ENCODE data around the gene ANXA11. TPM values are rescaled to one million over a fixed set of nuclear protein-coding genes. Genes with fewer than 3 reads are reported as not detected.

ANXA11 gene
- total RNA-seq, 4 donors from 2014 or later = 77.5 to 106 (median 90.8) TPM

- no peak for DNase-seq
- no peaks in the 10 kb centered on the region for H3K9me3 ChIP-seq
- H3K27me3 ChIP-seq = no peaks in the 10 kb centered on the region
- 62 to 79% methylated on average over 5 of the region's 5 CpGs for WGBS, 2 donors
- TF ChIP-seq POLR2A (IDR thresholded peaks at IDR 0.05) = no peak
- TF ChIP-seq CTCF (IDR thresholded peaks at IDR 0.05) = no peak
- H3K27ac ChIP-seq = peak overlapping the region; percentile 7 to 66 (median 13)
- peaks cover 0 to 24% of the 10 kb centered on the region in 2 donors for H3K4me1 ChIP-seq
- no peak overlapping the region for H3K4me3 ChIP-seq (replicated peaks in 1 of 3)
- intact Hi-C loops (cut with DNase I) = loop anchor here (10.0 kb wide), 1 partner anchor 47 kb away; the partner anchor contains the start of gene ANXA11
- H3K36me3 ChIP-seq = peaks cover 39 to 61% of the 10 kb centered on the region in 2 donors
These were observed 47.2 kb downstream of the ANXA11 start for GRCh38 chr10:80158126-80158525.

GRCh38 chr10:80157561-80157960 lies 47.8 kb downstream of the ANXA11 start:
- WGBS, 2 donors = 96 to 98% methylated on average over 14 of the region's 14 CpGs
- peaks cover 39 to 56% of the 10 kb centered on the region in 2 donors for H3K36me3 ChIP-seq
- no peaks in the 10 kb centered on the region for H3K9me3 ChIP-seq
- peaks cover 0 to 24% of the 10 kb centered on the region in 2 donors for H3K4me1 ChIP-seq
- TF ChIP-seq POLR2A (IDR thresholded peaks at IDR 0.05) = no peak
- TF ChIP-seq CTCF (IDR thresholded peaks at IDR 0.05) = no peak
- H3K27ac ChIP-seq = peak overlapping the region in 2 of 3 donors; percentile 7 to 66
- H3K4me3 ChIP-seq (replicated peaks in 1 of 3) = no peak overlapping the region
- no peak for DNase-seq
- intact Hi-C loops (cut with DNase I) = loop anchor here (10.0 kb wide), 1 partner anchor 47 kb away; the partner anchor contains the start of gene ANXA11
- no peaks in the 10 kb centered on the region for H3K27me3 ChIP-seq

GRCh38 chr10:80156216-80156615 lies 49.1 kb downstream of the ANXA11 start:
- intact Hi-C loops (cut with DNase I) = loop anchor here (10.0 kb wide), 1 partner anchor 49 kb away; the partner anchor contains the start of gene ANXA11
- TF ChIP-seq CTCF (IDR thresholded peaks at IDR 0.05) (no peak), POLR2A (IDR thresholded peaks at IDR 0.05) (no peak)
- Histone ChIP-seq H3K36me3 (peaks cover 29 to 42% of the 10 kb centered on the region in 2 donors), H3K27ac (peak overlapping the region in 2 of 3 donors; percentile 18 to 49), H3K4me3 (replicated peaks in 1 of 3) (no peak overlapping the region), H3K9me3 (no peaks in the 10 kb centered on the region), H3K4me1 (peaks cover 0 to 24% of the 10 kb centered on the region in 2 donors), H3K27me3 (no peaks in the 10 kb centered on the region)
- 92% methylated on average over 5 of the region's 5 CpGs for WGBS, 2 donors
- no peak for DNase-seq

- no peak for TF ChIP-seq POLR2A (IDR thresholded peaks at IDR 0.05)
- no peak for TF ChIP-seq CTCF (IDR thresholded peaks at IDR 0.05)
- H3K27ac ChIP-seq = peak overlapping the region in 2 of 3 donors; percentile 18 to 49
- intact Hi-C loops (cut with DNase I) = loop anchor here (10.0 kb wide), 1 partner anchor 49 kb away; the partner anchor contains the start of gene ANXA11
- H3K4me3 ChIP-seq (replicated peaks in 1 of 3) = no peak overlapping the region
- peaks cover 29 to 39% of the 10 kb centered on the region in 2 donors for H3K36me3 ChIP-seq
- H3K27me3 ChIP-seq = no peaks in the 10 kb centered on the region
- peaks cover 0 to 24% of the 10 kb centered on the region in 2 donors for H3K4me1 ChIP-seq
- no peaks in the 10 kb centered on the region for H3K9me3 ChIP-seq
- WGBS, 2 donors = 87 to 92% methylated on average over 7 to 8 of the region's 8 CpGs
- no peak for DNase-seq
These were observed 49.6 kb downstream of the ANXA11 start for GRCh38 chr10:80155696-80156215.

- Histone ChIP-seq H3K27me3 (no peaks in the 10 kb centered on the region), H3K9me3 (no peaks in the 10 kb centered on the region), H3K4me1 (peaks cover 0 to 24% of the 10 kb centered on the region in 2 donors), H3K27ac (peak overlapping the region in 2 of 3 donors; percentile 48), H3K36me3 (peaks cover 29 to 42% of the 10 kb centered on the region in 2 donors), H3K4me3 (replicated peaks in 1 of 3) (no peak overlapping the region)
- intact Hi-C loops (cut with DNase I) = loop anchor here (10.0 kb wide), 1 partner anchor 50 kb away; the partner anchor contains the start of gene ANXA11
- TF ChIP-seq POLR2A (IDR thresholded peaks at IDR 0.05) = no peak
- no peak for TF ChIP-seq CTCF (IDR thresholded peaks at IDR 0.05)
- no peak for DNase-seq
- WGBS, 2 donors = 82% methylated on average over 10 of the region's 10 CpGs
These were observed 50.2 kb downstream of the ANXA11 start for GRCh38 chr10:80154978-80155695.

All from thyroid gland (tissue), 4 donors.